B cell (primary cell): ENCODE results near the gene NR5A1. TPM values are rescaled to one million over a fixed set of nuclear protein-coding genes. Genes with fewer than 3 reads are reported as not detected.

Experiments
- ATAC-seq: fragments of 200-7000 bp; cut with Tn5 transposase; one replicate; pipeline ENCODE4 v1.10.0; 2021; ENCODE audit warnings: low read depth, mild to moderate bottlenecking, moderate number of reproducible peaks, moderate library complexity
- CTCF ChIA-PET: fragments of 350-600 bp; sonication (Branson Sonifier 250); formaldehyde crosslinking; loops from one replicate; lab custom pipeline; 2021; ENCODE audit warnings: antibody characterized with exemption, inconsistent platforms; lab: Charles Lee
- POLR2A ChIA-PET: fragments of 350-600 bp; sonication (Branson Sonifier 250); formaldehyde crosslinking; loops from one replicate; lab custom pipeline; 2021; ENCODE audit warnings: antibody characterized with exemption; lab: Charles Lee
- DNase-seq: peaks from one replicate; pipeline ENCODE4 v3.0.0; 2013
- H2AFZ ChIP-seq: 2 replicates; pipeline ENCODE4 v1.6.1; 2012; ENCODE audit warnings: mild to moderate bottlenecking, low read depth, low read length; ENCODE audit not compliant: insufficient read depth, poor library complexity, severe bottlenecking
- H3K27ac ChIP-seq, 2 donors: 1 replicate in 1 of 2; 2 replicates in 1 of 2; pipeline ENCODE4 v1.5.1; 2012 to 2013; ENCODE audit warnings: low read length in 2 of 2, mild to moderate bottlenecking in 2 of 2, moderate library complexity in 1 of 2
- H3K27me3 ChIP-seq, 4 experiments: fragments of 200-600 bp in 1 of 4; sonication (generic) in 1 of 4; replicated peaks in 1 of 4; 1 replicate in 2 of 4; 2 replicates in 2 of 4; pipeline versions ENCODE4 v1.6.1 to v1.7.0; 2013 to 2016; ENCODE audit warnings: low read length in 3 of 4, mild to moderate bottlenecking in 2 of 4, mixed read lengths in 1 of 4, moderate library complexity in 1 of 4; ENCODE audit not compliant: insufficient read depth in 4 of 4, control insufficient read depth in 3 of 4; ENCODE audit errors: control extremely low read depth in 1 of 4
- H3K36me3 ChIP-seq, 2 experiments: replicated peaks in 1 of 2; 1 replicate in 1 of 2; 2 replicates in 1 of 2; pipeline versions ENCODE4 v1.6.1 to v1.7.1; 2013; ENCODE audit warnings: low read length in 1 of 2; ENCODE audit not compliant: insufficient read depth in 2 of 2, control insufficient read depth in 1 of 2; ENCODE audit errors: control extremely low read depth in 1 of 2, extremely low read depth in 1 of 2
- H3K4me1 ChIP-seq, 2 donors: fragments of 200-600 bp in 1 of 2; sonication (generic) in 1 of 2; 1 replicate in 1 of 2; 2 replicates in 1 of 2; pipeline versions ENCODE4 v1.5.1 to v1.6.1; 2013 to 2017; ENCODE audit warnings: low read length in 2 of 2; ENCODE audit not compliant: control insufficient read depth in 2 of 2, insufficient read depth in 2 of 2
- H3K4me2 ChIP-seq: replicated peaks from 2 replicates; pipeline ENCODE3; 2012; ENCODE audit warnings: mild to moderate bottlenecking, low read depth, low read length; ENCODE audit not compliant: poor library complexity, severe bottlenecking
- H3K4me3 ChIP-seq, 5 experiments: fragments of 200-600 bp in 1 of 5; sonication (generic) in 1 of 5; 1 replicate in 3 of 5; 2 replicates in 2 of 5; pipeline versions ENCODE4 v1.5.1 to v1.7.0; 2011 to 2016; ENCODE audit warnings: low read length in 4 of 5, mild to moderate bottlenecking in 4 of 5, low read depth in 2 of 5, control low read depth in 1 of 5, moderate library complexity in 1 of 5; ENCODE audit not compliant: insufficient read depth in 1 of 5; ENCODE audit errors: control extremely low read depth in 1 of 5, extremely low read depth in 1 of 5
- H3K79me2 ChIP-seq: fragments of 200-600 bp; sonication (generic); one replicate; pipeline ENCODE4 v1.6.0; 2016; ENCODE audit warnings: low read length; ENCODE audit not compliant: control insufficient read depth, insufficient read depth
- H3K9ac ChIP-seq: fragments of 200-600 bp; sonication (generic); 2 replicates; pipeline ENCODE4 v1.6.1; 2017; ENCODE audit warnings: mild to moderate bottlenecking, low read length, moderate library complexity
- H3K9me3 ChIP-seq, 3 donors: one replicate each; pipeline versions ENCODE4 v1.6.1 to v1.7.1; 2013; ENCODE audit warnings: low read length in 2 of 3; ENCODE audit not compliant: control insufficient read depth in 2 of 3, insufficient read depth in 1 of 3; ENCODE audit errors: control extremely low read depth in 1 of 3
- H4K20me1 ChIP-seq: 2 replicates; pipeline ENCODE4 v1.6.0; 2012; ENCODE audit warnings: mild to moderate bottlenecking, low read length; ENCODE audit not compliant: insufficient read depth, control insufficient read depth, poor library complexity, severe bottlenecking
- H3K27ac Mint-ChIP-seq: one replicate; pipeline ENCODE4 v1.8.0; 2021; ENCODE audit warnings: mixed read lengths
- H3K27me3 Mint-ChIP-seq: one replicate; pipeline ENCODE4 v1.8.0; 2021; ENCODE audit warnings: mixed read lengths
- H3K4me1 Mint-ChIP-seq: one replicate; pipeline ENCODE4 v1.8.0; 2021; ENCODE audit warnings: mixed read lengths
- H3K4me3 Mint-ChIP-seq: one replicate; pipeline ENCODE4 v1.8.0; 2021; ENCODE audit warnings: mixed read lengths
- H3K9me3 Mint-ChIP-seq: one replicate; pipeline ENCODE4 v1.8.0; 2022; ENCODE audit warnings: mixed read lengths; ENCODE audit not compliant: insufficient read depth
- CTCF ChIP-seq: fragments of 200-600 bp; IDR thresholded peaks from one replicate; pipeline ENCODE4 v1.8.0; 2022; ENCODE audit warnings: antibody characterized with exemption, mild to moderate bottlenecking
- EZH2 ChIP-seq: IDR thresholded peaks from 2 replicates; pipeline ENCODE4 v1.6.1; 2012; ENCODE audit warnings: borderline replicate concordance, low read depth, mild to moderate bottlenecking, moderate library complexity, low read length; ENCODE audit not compliant: insufficient read depth, poor library complexity, severe bottlenecking
- WGBS: methylation state at CpG from one replicate; pipeline ENCODE4 v1.1.5; 2013; ENCODE audit warnings: missing lambda C conversion rate; ENCODE audit not compliant: insufficient coverage; 5-methylcytosine and 5-hydroxymethylcytosine counted together
- intact Hi-C: fragments of 100-400 bp; cut with micrococcal nuclease; formaldehyde crosslinking; loops from one replicate; pipeline ENCODE4 v1.10.0; 2022
- polyA plus RNA-seq: library from polyadenylated mRNA; depleted of rRNA; stranded (reverse); fragments of >200 nt; gene quantifications from 2 replicates; pipeline ENCODE4 v1.2.3, GENCODE V29; 2012
- total RNA-seq, 2 donors: library from RNA; stranded (reverse); fragments of 120-200 nt in 1 of 2; gene quantifications; 1 replicate in 1 of 2; 2 replicates in 1 of 2; pipeline versions ENCODE4 v1.2.3 to v1.2.4, GENCODE V29; 2013 to 2022

Gene NR5A1
- total and polyA plus RNA-seq, 2 donors (not counting 1 experiment from before 2014, with no cell fraction given) = not detected

- intact Hi-C loops = no loop called here
- DNase-seq (no peak), ATAC-seq (no peak)
- 96% methylated on average over 3 of the region's 7 CpGs for WGBS
- H3K4me1 ChIP-seq = no peaks in the 10 kb centered on the region
- no peak overlapping the region for H3K4me2 ChIP-seq
- no peaks in the 10 kb centered on the region for H3K27me3 ChIP-seq
- H3K27me3 Mint-ChIP-seq = no peaks in the 10 kb centered on the region
- H3K4me1 Mint-ChIP-seq = no peaks in the 10 kb centered on the region
- peaks cover 0 to 3% of the 10 kb centered on the region in 2 experiments for H3K36me3 ChIP-seq
- no peak for TF ChIP-seq EZH2
- TF ChIP-seq CTCF = no peak
- H3K27ac Mint-ChIP-seq = no peak overlapping the region
- H3K4me3 ChIP-seq = no peak overlapping the region
- H4K20me1 ChIP-seq = no peaks in the 10 kb centered on the region
- no peak overlapping the region for H3K9ac ChIP-seq
- H3K4me3 Mint-ChIP-seq = no peak overlapping the region
- H3K9me3 ChIP-seq = no peaks in the 10 kb centered on the region
- ChIA-PET POLR2A (no interaction called here), CTCF (interaction anchor here (0.7 to 1.2 kb wide), 2 partner anchors 8 to 15 kb away, joined by 3 to 5 read pairs; no protein-coding TSS in a partner anchor)
- H3K79me2 ChIP-seq = no peaks in the 10 kb centered on the region
- H3K9me3 Mint-ChIP-seq = no peaks in the 10 kb centered on the region
- H3K27ac ChIP-seq = no peak overlapping the region
- H2AFZ ChIP-seq = no peak overlapping the region
Observed at GRCh38 chr9:124522121-124523098, 15.2 kb upstream of the NR5A1 start.

- ChIA-PET CTCF (no interaction called here), POLR2A (no interaction called here)
- DNase-seq (no peak), ATAC-seq (no peak)
- Histone ChIP-seq H3K79me2 (no peaks in the 10 kb centered on the region), H4K20me1 (no peaks in the 10 kb centered on the region), H3K4me3 (no peak overlapping the region), H3K4me2 (no peak overlapping the region), H2AFZ (no peak overlapping the region), H3K9me3 (no peaks in the 10 kb centered on the region), H3K4me1 (no peaks in the 10 kb centered on the region), H3K27me3 (no peaks in the 10 kb centered on the region), H3K9ac (no peak overlapping the region), H3K27ac (no peak overlapping the region), H3K36me3 (peaks cover 0 to 3% of the 10 kb centered on the region in 2 experiments)
- no peaks in the 10 kb centered on the region for H3K27me3 Mint-ChIP-seq
- WGBS = 93% methylated on average over 3 of the region's 3 CpGs
- intact Hi-C loops = no loop called here
- no peak overlapping the region for H3K27ac Mint-ChIP-seq
- TF ChIP-seq CTCF = no peak
- TF ChIP-seq EZH2 = no peak
- no peaks in the 10 kb centered on the region for H3K4me1 Mint-ChIP-seq
- H3K9me3 Mint-ChIP-seq = no peaks in the 10 kb centered on the region
- no peak overlapping the region for H3K4me3 Mint-ChIP-seq
Observed at GRCh38 chr9:124521142-124521541, 13.9 kb upstream of the NR5A1 start.
